GM19324 (cell line): ENCODE data around the gene SMYD3.
"Not testable (repeated sequence)": the region's sequence is repeated elsewhere in the genome, so short reads cannot be mapped to it uniquely, and the experiment has no call there.

Experiments used
- ATAC-seq: cut with Tn5 transposase; IDR thresholded peaks from one replicate; pipeline ENCODE4 v1.9.1; 2021; ENCODE audit warnings: mild to moderate bottlenecking, moderate library complexity; ENCODE audit not compliant: unreplicated experiment, low FRiP score

SMYD3 gene

GRCh38 chr1:246367041-246367440 lies 140.0 kb downstream of the SMYD3 start:
- ATAC-seq: no peak

GRCh38 chr1:246365708-246366107 lies 141.4 kb downstream of the SMYD3 start:
- no peak for ATAC-seq

GRCh38 chr1:246364415-246364941 lies 142.6 kb downstream of the SMYD3 start:
- peak; percentile 88 for ATAC-seq

GRCh38 chr1:246357014-246357598 lies 150.0 kb downstream of the SMYD3 start:
- not testable (repeated sequence) for ATAC-seq

- no peak for ATAC-seq
These were observed 151.5 kb downstream of the SMYD3 start for GRCh38 chr1:246355411-246356230.

GRCh38 chr1:246351721-246352120 lies 155.4 kb downstream of the SMYD3 start:
- ATAC-seq: no peak

GRCh38 chr1:246350745-246351144 lies 156.3 kb downstream of the SMYD3 start:
- no peak for ATAC-seq

- no peak for ATAC-seq
These were observed 163.1 kb downstream of the SMYD3 start for GRCh38 chr1:246343937-246344336.

GRCh38 chr1:246343251-246343650 lies 163.8 kb downstream of the SMYD3 start:
- no peak for ATAC-seq

- ATAC-seq: no peak
These were observed 168.5 kb downstream of the SMYD3 start for GRCh38 chr1:246338546-246338945.

GRCh38 chr1:246338098-246338497 lies 169.0 kb downstream of the SMYD3 start:
- ATAC-seq: no peak

GRCh38 chr1:246335151-246335550 lies 171.9 kb downstream of the SMYD3 start:
- no peak for ATAC-seq

- no peak for ATAC-seq
These were observed 173.2 kb downstream of the SMYD3 start for GRCh38 chr1:246333855-246334254.

- no peak for ATAC-seq
These were observed 175.0 kb downstream of the SMYD3 start for GRCh38 chr1:246332078-246332477.

- ATAC-seq: peak; percentile 98
These were observed 177.2 kb downstream of the SMYD3 start for GRCh38 chr1:246329900-246330299.

GRCh38 chr1:246329292-246329691 lies 177.8 kb downstream of the SMYD3 start:
- ATAC-seq: not testable (repeated sequence)

- no peak for ATAC-seq
These were observed 182.4 kb downstream of the SMYD3 start for GRCh38 chr1:246324711-246325110.

- ATAC-seq: not testable (repeated sequence)
These were observed 183.0 kb downstream of the SMYD3 start for GRCh38 chr1:246324033-246324432.

- no peak for ATAC-seq
These were observed 186.8 kb downstream of the SMYD3 start for GRCh38 chr1:246320286-246320685.

GRCh38 chr1:246319083-246319714 lies 187.9 kb downstream of the SMYD3 start:
- no peak for ATAC-seq

GRCh38 chr1:246318622-246319021 lies 188.5 kb downstream of the SMYD3 start:
- ATAC-seq: no peak
